WTC11 (cell line): ENCODE results near the gene PMIS2. TPM values are rescaled to one million over a fixed set of nuclear protein-coding genes. Genes with fewer than 3 reads are reported as not detected.

ENCODE experiments used
- ATAC-seq: fragments of 200-7000 bp; cut with Tn5 transposase; 2 replicates; pipeline ENCODE4 v1.10.0; 2021; ENCODE audit warnings: mild to moderate bottlenecking, moderate library complexity
- CTCF ChIA-PET: fragments of 300-600 bp; sonication (Branson Sonifier 250); formaldehyde crosslinking; loops from one replicate; lab custom pipeline; 2021; ENCODE audit warnings: antibody characterized with exemption; lab: Charles Lee
- POLR2A ChIA-PET: fragments of 350-600 bp; sonication (Branson Sonifier 250); formaldehyde crosslinking; loops from one replicate; lab custom pipeline; 2021; ENCODE audit warnings: antibody characterized with exemption; lab: Charles Lee
- DNase-seq: peaks from one replicate; pipeline ENCODE4 v3.0.0; 2021; ENCODE audit warnings: low spot score
- H3K27ac Mint-ChIP-seq: 2 replicates; pipeline ENCODE4 v1.8.0; 2021; ENCODE audit warnings: mixed read lengths
- H3K27me3 Mint-ChIP-seq: 2 replicates; pipeline ENCODE4 v1.8.0; 2021; ENCODE audit warnings: low read depth, mild to moderate bottlenecking, moderate library complexity, mixed read lengths
- H3K36me3 Mint-ChIP-seq: 2 replicates; pipeline ENCODE4 v1.8.0; 2021; ENCODE audit warnings: mixed read lengths
- H3K4me1 Mint-ChIP-seq: 2 replicates; pipeline ENCODE4 v1.8.0; 2022; ENCODE audit warnings: mixed read lengths
- H3K4me3 Mint-ChIP-seq: 2 replicates; pipeline ENCODE4 v1.8.0; 2021; ENCODE audit warnings: mild to moderate bottlenecking, moderate library complexity, mixed read lengths
- H3K9me3 Mint-ChIP-seq: 2 replicates; pipeline ENCODE4 v1.8.0; 2021; ENCODE audit warnings: mixed read lengths
- ATF1 ChIP-seq: sonication (generic); formaldehyde crosslinking; IDR thresholded peaks from 2 replicates; pipeline ENCODE4 v1.8.1; 2023; ENCODE audit warnings: mild to moderate bottlenecking, moderate library complexity, missing genetic modification reagents
- ATF2 ChIP-seq: sonication (generic); formaldehyde crosslinking; IDR thresholded peaks from 2 replicates; pipeline ENCODE4 v1.8.1; 2022; ENCODE audit warnings: low read depth, missing genetic modification reagents, borderline replicate concordance
- CREB1 ChIP-seq: sonication (generic); formaldehyde crosslinking; IDR thresholded peaks from 2 replicates; pipeline ENCODE4 v1.8.0; 2023; ENCODE audit warnings: mild to moderate bottlenecking, missing genetic modification reagents
- E2F1 ChIP-seq: sonication (generic); formaldehyde crosslinking; IDR thresholded peaks from 2 replicates; pipeline ENCODE4 v1.8.0; 2022; ENCODE audit warnings: mild to moderate bottlenecking, missing genetic modification reagents
- ELF4 ChIP-seq: sonication (generic); formaldehyde crosslinking; IDR thresholded peaks from 2 replicates; pipeline ENCODE4 v1.8.1; 2022; ENCODE audit warnings: low read depth, mild to moderate bottlenecking, moderate library complexity, missing genetic modification reagents
- FOXJ3 ChIP-seq: sonication (generic); formaldehyde crosslinking; IDR thresholded peaks from 2 replicates; pipeline ENCODE4 v1.9.0; 2021; ENCODE audit warnings: missing genetic modification reagents, mild to moderate bottlenecking, borderline replicate concordance
- FOXK1 ChIP-seq: sonication (generic); formaldehyde crosslinking; IDR thresholded peaks from 2 replicates; pipeline ENCODE4 v1.8.0; 2022; ENCODE audit warnings: mild to moderate bottlenecking, moderate library complexity, missing genetic modification reagents
- FOXP1 ChIP-seq: sonication (generic); formaldehyde crosslinking; IDR thresholded peaks from 2 replicates; pipeline ENCODE4 v1.8.0; 2022; ENCODE audit warnings: missing genetic modification reagents, mild to moderate bottlenecking, moderate library complexity, borderline replicate concordance
- HMGA2 ChIP-seq: fragments of 250-450 bp; sonication (Bioruptor Pico); IDR thresholded peaks from 2 replicates; pipeline ENCODE4 v1.4.0; 2021; ENCODE audit warnings: mild to moderate bottlenecking, moderate library complexity
- JUN ChIP-seq: sonication (generic); formaldehyde crosslinking; IDR thresholded peaks from 2 replicates; pipeline ENCODE4 v1.8.0; 2023; ENCODE audit warnings: mild to moderate bottlenecking, missing genetic modification reagents
- NFE2L1 ChIP-seq: sonication (generic); formaldehyde crosslinking; IDR thresholded peaks from 2 replicates; pipeline ENCODE4 v1.8.1; 2023; ENCODE audit warnings: missing genetic modification reagents
- PREB ChIP-seq: sonication (generic); formaldehyde crosslinking; IDR thresholded peaks from 2 replicates; pipeline ENCODE4 v1.8.1; 2022; ENCODE audit warnings: mild to moderate bottlenecking, missing genetic modification reagents, moderate library complexity, borderline replicate concordance
- SMAD3 ChIP-seq: sonication (generic); formaldehyde crosslinking; IDR thresholded peaks from 2 replicates; pipeline ENCODE4 v1.8.0; 2022; ENCODE audit warnings: missing genetic modification reagents, mild to moderate bottlenecking, borderline replicate concordance
- SMAD4 ChIP-seq: sonication (generic); formaldehyde crosslinking; IDR thresholded peaks from 2 replicates; pipeline ENCODE4 v1.8.0; 2022; ENCODE audit warnings: mild to moderate bottlenecking, missing genetic modification reagents
- SP1 ChIP-seq: sonication (generic); formaldehyde crosslinking; conservative IDR thresholded peaks from 2 replicates; pipeline ENCODE4 v1.8.1; 2022; ENCODE audit warnings: missing genetic modification reagents
- TEAD4 ChIP-seq: sonication (generic); formaldehyde crosslinking; IDR thresholded peaks from 2 replicates; pipeline ENCODE4 v1.8.0; 2022; ENCODE audit warnings: mild to moderate bottlenecking, missing genetic modification reagents
- ZBTB21 ChIP-seq: sonication (generic); formaldehyde crosslinking; IDR thresholded peaks from 2 replicates; pipeline ENCODE4 v1.8.1; 2023; ENCODE audit warnings: mild to moderate bottlenecking, missing genetic modification reagents, borderline replicate concordance
- ZNF138 ChIP-seq: sonication (generic); formaldehyde crosslinking; conservative IDR thresholded peaks from 2 replicates; pipeline ENCODE4 v1.8.1; 2022; ENCODE audit warnings: mild to moderate bottlenecking, moderate library complexity, missing genetic modification reagents
- ZNF232 ChIP-seq: sonication (generic); formaldehyde crosslinking; IDR thresholded peaks from 2 replicates; pipeline ENCODE4 v1.8.0; 2022; ENCODE audit warnings: mild to moderate bottlenecking, missing genetic modification reagents
- ZNF317 ChIP-seq: sonication (generic); formaldehyde crosslinking; IDR thresholded peaks from 2 replicates; pipeline ENCODE4 v1.8.1; 2023; ENCODE audit warnings: low read depth, mild to moderate bottlenecking, moderate library complexity, missing genetic modification reagents, borderline replicate concordance
- ZNF416 ChIP-seq: fragments of 250-450 bp; sonication (Bioruptor Pico); IDR thresholded peaks from 2 replicates; pipeline ENCODE4 v1.9.0; 2021; ENCODE audit warnings: mild to moderate bottlenecking, inconsistent platforms
- ZNF425 ChIP-seq: fragments of 250-450 bp; sonication (Bioruptor Pico); conservative IDR thresholded peaks from 2 replicates; pipeline ENCODE4 v1.9.0; 2021; ENCODE audit warnings: mild to moderate bottlenecking
- total RNA-seq: library from RNA; stranded (reverse); gene quantifications from 3 replicates; pipeline ENCODE4 v1.2.3, GENCODE V29; 2021

Gene PMIS2
- total RNA-seq, 1 experiment from 2014 or later = not detected

- TF ChIP-seq ZNF416 (CRISPR knock-in tag) (no peak), SP1 (CRISPR knock-in tag) (no peak), ELF4 (CRISPR knock-in tag) (no peak), NFE2L1 (CRISPR knock-in tag) (no peak), TEAD4 (CRISPR knock-in tag) (no peak), CREB1 (no peak), FOXJ3 (no peak), ZNF232 (CRISPR knock-in tag) (no peak), ZNF138 (no peak), ATF1 (no peak), HMGA2 (CRISPR knock-in tag) (no peak), FOXP1 (CRISPR knock-in tag) (no peak), SMAD4 (no peak)
Observed at GRCh38 chr19:35571406-35571965, 14.5 kb upstream of the PMIS2 start (continued).

- CTCF ChIA-PET = no interaction called here
- H3K4me1 Mint-ChIP-seq = no peaks in the 10 kb centered on the region
Observed at GRCh38 chr19:35577918-35578317, 8.1 kb upstream of the PMIS2 start.

GRCh38 chr19:35578707-35579106 is 7.3 kb upstream of the PMIS2 start:
- ChIA-PET CTCF (interaction anchor here (0.7 kb wide), 1 partner anchor 84 kb away, joined by 3 read pairs; no protein-coding TSS in a partner anchor), POLR2A (no interaction called here)
- Mint-ChIP-seq H3K27me3 (peaks cover 48% of the 10 kb centered on the region), H3K4me3 (no peak overlapping the region), H3K36me3 (peaks cover 26% of the 10 kb centered on the region), H3K27ac (no peak overlapping the region), H3K9me3 (peaks cover 54% of the 10 kb centered on the region), H3K4me1 (no peaks in the 10 kb centered on the region)
- no peak for ATAC-seq
- DNase-seq = no peak
- TF ChIP-seq FOXK1 = no peak
- no peak for TF ChIP-seq E2F1
- TF ChIP-seq SMAD3 (CRISPR knock-in tag) = no peak
- no peak for TF ChIP-seq PREB (CRISPR knock-in tag)
- TF ChIP-seq ATF2 = no peak
- TF ChIP-seq ZBTB21 (CRISPR knock-in tag) = no peak
- no peak for TF ChIP-seq ATF1
- no peak for TF ChIP-seq ZNF138
- TF ChIP-seq ZNF425 (CRISPR knock-in tag) = no peak
- TF ChIP-seq JUN (CRISPR knock-in tag) = no peak
- no peak for TF ChIP-seq ZNF232 (CRISPR knock-in tag)

More at GRCh38 chr19:35577918-35578317, 8.1 kb upstream of the PMIS2 start:
- TF ChIP-seq ZNF317 (CRISPR knock-in tag) = no peak
- no peak for TF ChIP-seq PREB (CRISPR knock-in tag)
- TF ChIP-seq, all 79 proteins: peak for 0
- no peak for DNase-seq
- H3K36me3 Mint-ChIP-seq = peaks cover 26% of the 10 kb centered on the region
- H3K27ac Mint-ChIP-seq = no peak overlapping the region
- peaks cover 57% of the 10 kb centered on the region for H3K9me3 Mint-ChIP-seq
- ATAC-seq = no peak
- POLR2A ChIA-PET = no interaction called here
- no peak overlapping the region for H3K4me3 Mint-ChIP-seq
- peaks cover 46% of the 10 kb centered on the region for H3K27me3 Mint-ChIP-seq
